GM19035 (cell line): ENCODE measurements around the gene LUZP4.
"Not testable (repeated sequence)": the region's sequence is repeated elsewhere in the genome, so short reads cannot be mapped to it uniquely, and the experiment has no call there.

Source experiments
- ATAC-seq: cut with Tn5 transposase; IDR thresholded peaks from one replicate; pipeline ENCODE4 v1.9.1; 2021; ENCODE audit not compliant: unreplicated experiment

LUZP4 gene

DNA sequence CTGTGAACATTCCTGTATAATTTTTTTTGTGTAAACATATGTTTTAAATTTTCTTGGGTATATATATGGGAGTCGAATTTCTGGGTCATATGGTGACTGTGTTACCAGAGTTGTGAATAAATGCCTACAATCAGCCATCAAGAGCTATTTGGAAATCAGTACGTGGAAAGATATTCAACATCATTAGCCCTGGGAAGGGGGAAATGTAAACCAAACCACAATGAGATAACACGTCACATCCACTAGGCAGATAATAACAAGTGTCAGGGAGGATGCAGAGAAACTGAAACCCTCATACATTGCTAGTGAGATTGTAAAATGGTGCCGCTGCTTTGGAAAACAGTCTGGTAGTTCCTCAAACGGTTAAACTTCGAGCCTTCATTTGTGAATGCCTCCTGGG, 43.9 kb downstream of the LUZP4 start:
- no peak for ATAC-seq

DNA sequence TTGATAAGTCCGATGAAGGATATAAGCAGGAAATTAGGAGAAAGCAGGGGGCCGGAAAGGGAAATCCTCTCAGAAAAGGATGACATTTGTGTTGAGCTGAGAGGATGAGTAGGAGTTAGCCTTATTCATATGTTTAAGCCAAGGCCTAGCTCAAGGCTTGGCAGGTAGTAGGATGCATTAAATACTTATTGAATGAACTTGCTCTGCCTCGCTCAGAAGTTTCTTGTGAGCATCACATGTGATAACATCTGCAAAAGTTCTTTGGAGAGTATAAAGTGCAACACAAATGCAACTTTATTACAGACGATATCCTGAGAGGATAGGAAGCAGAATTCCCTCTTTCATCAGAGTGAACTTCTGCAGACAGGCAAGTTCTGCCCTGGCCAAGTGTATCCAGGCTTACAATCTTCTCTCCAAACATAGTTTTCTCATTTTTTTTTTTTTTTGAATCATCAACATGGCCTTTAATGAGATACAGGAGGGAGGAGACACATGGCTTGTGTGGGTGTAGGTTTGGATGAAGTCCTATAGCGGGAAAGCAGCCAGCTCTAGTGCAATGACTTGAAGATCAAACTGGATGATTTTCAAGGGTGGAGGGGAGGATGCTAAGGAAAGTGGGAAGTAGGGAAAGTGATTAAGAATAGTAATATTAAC, 48.1 kb downstream of the LUZP4 start:
- no peak for ATAC-seq

DNA sequence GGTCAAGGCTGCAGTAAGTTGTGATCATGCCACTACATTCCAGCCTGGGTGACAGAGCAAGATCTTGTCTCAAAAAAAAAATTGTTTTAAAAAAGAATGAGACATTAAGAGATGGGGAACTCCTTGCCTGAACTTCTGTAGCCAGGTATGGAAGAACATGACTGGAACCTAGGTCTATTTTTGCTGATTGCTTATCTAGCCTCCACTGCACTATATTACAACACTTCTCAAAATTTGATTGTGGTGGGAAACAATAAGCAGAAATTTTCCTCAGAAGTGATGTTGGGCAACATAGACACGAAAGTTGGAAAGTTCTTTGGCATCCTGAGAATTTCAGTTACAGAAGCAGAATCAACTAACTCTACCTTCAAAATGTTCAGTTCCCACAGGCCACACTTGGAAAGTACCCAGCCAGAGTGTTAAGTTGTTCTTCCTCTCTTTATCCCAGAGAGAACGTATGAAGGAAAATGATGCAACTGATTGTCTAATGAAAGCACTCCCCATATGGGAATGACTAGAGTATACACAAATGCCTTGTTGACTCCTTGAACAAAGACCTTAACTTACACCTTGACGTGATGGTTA, 50.0 kb downstream of the LUZP4 start:
- no peak for ATAC-seq

DNA sequence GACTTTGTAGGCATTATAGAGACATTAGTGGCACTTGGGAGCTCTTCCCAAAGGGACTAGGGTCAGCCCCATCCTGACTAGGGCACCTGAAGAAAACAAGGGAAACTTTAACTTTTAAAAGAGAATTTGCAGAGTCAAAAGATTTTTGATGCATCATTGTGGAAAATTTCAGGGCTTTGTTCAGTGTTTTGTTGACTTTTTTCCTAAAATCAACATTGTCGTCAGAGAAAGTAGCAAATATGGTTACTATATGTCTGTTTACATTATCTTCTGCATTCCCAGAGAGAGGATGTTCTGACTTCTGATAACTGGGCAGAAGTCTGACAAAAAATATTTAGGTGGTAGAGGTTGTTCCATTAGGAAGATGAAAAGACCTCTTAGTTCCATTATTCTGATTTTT, 51.9 kb downstream of the LUZP4 start:
- ATAC-seq, result no peak

DNA sequence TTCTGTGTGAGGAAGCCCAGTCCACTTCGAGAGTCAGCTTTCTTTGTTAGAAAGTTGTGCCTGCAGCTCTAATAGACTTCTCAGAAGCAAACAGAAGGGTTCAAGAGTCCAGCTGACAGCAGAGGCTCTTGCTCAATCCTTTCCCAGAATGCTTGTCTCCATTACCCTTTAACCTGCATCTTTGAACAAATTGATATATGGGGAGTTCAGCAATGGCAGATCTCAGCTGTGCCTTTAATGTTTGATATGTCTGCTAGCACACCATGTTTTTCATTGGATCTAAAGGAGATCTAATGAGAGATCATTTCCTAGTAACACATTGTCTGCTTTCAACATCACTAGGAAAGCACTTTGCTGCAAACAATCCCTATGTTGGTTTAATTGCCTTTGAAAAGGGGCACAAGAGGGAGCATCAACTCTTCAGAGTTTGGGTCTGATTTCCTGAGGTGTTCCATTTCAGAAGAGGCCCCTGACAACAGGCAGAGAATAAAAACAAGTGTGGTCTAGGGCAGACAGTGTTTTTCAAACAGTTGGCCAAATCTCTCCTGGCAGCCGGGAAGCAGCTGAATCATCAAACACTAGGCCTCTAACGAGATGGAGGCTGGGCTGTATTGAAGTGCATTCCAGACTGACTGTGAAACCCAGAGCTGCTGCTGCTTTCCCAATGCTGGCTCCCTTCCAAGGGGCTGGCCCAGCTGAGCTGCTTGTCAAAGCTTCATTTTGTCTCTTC, 55.5 kb downstream of the LUZP4 start:
- ATAC-seq, result no peak

DNA sequence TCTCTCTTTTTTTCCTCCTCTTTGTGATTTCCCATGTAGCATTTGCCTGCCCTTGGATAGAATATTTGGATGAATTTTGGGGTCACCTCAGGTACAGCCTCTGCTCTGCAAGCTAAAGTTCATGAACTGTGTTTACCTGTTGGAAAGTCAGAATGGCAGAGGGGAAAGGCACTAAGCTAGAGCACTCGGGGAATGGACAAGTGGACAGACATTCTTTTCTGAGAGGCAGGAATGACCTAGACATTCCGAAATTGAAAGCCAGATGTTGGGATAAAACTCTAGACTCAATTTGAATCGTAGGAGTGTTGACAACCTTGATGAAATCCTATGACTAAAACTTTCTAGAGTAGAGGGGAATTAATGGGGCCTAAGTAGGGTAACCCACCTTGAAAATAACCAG, 56.1 kb downstream of the LUZP4 start:
- ATAC-seq, result no peak

DNA sequence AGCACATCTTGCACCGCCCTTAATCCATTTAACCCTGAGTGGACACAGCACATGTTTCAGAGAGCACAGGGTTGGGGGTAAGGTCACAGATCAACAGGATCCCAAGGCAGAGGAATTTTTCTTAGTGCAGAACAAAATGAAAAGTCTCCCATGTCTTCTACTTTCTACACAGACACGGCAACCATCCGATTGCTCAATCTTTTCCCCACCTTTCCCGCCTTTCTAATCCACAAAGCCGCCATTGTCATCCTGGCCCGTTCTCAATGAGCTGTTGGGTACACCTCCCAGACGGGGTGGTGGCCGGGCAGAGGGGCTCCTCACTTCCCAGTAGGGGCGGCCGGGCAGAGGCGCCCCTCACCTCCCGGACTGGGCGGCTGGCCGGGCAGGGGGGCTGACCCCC, 57.2 kb downstream of the LUZP4 start:
- ATAC-seq, result not testable (repeated sequence)

DNA sequence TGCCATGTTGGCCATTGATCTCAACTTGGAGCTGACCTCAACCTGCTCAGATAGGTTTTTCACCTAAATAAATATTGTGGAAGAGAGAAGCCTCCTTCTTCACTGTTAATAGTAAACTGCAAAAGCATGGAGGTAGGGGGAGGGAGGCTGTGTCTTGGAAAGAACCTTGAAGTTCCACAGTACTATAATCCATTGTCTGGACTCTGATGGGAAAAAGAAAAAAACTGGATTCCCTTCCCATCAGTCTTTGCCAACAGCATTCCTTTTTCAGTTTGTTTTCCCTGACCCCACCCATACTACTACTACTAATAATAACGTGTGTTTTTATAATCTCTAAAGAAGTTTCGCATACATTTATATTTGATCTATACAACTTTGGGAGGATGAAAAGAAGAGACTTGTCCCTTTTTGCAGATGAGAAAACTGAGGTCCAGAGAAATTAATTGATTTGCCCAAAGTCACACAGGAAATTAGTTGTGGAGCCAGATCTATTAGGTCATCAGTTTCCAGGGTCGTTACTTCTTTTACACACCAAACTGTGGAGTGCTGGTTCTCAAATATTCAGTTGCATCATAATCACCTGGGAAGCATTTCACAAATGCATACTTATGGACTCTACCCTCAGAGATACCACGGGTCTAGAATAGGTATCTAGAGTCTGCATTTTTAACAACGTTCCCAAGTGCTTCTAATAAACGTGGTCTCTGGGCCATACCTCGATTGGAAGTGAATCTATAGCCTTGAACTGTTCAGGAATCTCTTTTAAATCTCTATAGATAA, 59.1 kb downstream of the LUZP4 start:
- ATAC-seq, result no peak

DNA sequence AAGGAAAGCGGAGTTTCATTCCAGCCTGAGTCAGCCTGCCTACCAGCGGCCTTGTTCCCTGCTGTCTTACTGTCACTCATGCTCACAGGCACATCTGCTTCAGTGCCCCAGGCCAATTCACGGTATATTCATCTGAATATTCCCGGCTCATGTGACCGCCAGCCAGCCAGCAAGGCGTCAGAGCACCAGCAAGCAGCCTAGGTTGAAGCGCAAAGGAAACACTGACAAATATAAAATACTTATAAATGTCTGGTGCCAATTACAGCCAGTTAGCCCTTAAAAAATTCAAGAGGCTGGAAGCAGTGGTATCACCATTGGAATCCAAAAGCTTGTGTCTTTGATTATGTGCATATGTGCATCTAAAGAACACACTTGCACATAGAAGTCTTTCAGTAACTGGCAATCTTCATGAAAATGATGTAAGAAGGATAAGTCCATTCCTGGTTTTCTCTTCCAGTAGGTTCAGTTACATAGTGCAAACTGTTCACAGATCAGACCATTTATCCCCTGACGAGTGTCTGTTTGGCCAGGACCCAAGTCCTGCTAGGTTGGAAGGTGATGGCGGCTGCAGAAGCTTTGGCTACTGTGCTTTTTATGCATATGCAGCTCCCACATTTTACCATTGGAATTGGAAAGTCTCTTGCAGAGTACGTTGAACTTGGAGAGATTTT, 61.3 kb downstream of the LUZP4 start:
- no peak for ATAC-seq

DNA sequence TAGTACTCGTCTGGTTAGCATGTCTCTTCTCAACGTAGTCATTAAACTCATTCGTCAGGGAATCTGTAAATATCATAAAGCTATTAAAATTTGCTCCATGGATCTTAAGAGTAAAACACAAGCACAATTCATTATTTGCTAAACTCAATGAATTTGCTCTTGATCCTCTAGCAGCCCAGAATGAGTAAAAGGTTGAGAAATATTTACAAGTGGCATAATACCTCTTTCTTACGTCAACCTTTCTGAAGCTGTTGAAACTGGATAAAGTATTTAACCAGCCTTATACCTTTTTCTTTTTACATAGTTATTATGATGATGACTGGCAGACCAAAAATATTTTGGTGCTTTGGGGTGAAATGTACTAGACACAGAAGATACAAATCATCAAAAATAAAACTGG, 66.9 kb downstream of the LUZP4 start:
- no peak for ATAC-seq
